Measurements from ENCODE around the gene SMARCA4.

Gene SMARCA4

DNA sequence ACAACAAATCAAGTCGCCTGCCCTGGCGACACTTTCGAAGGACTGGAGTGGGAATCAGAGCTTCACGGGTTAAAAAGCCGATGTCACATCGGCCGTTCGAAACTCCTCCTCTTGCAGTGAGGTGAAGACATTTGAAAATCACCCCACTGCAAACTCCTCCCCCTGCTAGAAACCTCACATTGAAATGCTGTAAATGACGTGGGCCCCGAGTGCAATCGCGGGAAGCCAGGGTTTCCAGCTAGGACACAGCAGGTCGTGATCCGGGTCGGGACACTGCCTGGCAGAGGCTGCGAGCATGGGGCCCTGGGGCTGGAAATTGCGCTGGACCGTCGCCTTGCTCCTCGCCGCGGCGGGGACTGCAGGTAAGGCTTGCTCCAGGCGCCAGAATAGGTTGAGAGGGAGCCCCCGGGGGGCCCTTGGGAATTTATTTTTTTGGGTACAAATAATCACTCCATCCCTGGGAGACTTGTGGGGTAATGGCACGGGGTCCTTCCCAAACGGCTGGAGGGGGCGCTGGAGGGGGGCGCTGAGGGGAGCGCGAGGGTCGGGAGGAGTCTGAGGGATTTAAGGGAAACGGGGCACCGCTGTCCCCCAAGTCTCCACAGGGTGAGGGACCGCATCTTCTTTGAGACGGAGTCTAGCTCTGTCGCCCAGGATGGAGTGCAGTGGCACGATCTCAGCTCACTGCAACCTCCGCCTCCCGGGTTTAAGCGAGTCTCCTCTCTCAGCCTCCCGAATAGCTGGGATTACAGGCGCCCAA lies 128.6 kb downstream of the SMARCA4 start, which contains the start of gene LDLR (continued):
- peak; percentile 42 for TF ChIP-seq ZBTB10 (tag by site-specific recombination; IDR thresholded peaks at IDR 0.05)
- TF ChIP-seq, protein P1, sequence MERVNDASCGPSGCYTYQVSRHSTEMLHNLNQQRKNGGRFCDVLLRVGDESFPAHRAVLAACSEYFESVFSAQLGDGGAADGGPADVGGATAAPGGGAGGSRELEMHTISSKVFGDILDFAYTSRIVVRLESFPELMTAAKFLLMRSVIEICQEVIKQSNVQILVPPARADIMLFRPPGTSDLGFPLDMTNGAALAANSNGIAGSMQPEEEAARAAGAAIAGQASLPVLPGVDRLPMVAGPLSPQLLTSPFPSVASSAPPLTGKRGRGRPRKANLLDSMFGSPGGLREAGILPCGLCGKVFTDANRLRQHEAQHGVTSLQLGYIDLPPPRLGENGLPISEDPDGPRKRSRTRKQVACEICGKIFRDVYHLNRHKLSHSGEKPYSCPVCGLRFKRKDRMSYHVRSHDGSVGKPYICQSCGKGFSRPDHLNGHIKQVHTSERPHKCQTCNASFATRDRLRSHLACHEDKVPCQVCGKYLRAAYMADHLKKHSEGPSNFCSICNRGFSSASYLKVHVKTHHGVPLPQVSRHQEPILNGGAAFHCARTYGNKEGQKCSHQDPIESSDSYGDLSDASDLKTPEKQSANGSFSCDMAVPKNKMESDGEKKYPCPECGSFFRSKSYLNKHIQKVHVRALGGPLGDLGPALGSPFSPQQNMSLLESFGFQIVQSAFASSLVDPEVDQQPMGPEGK (tag by site-specific recombination; IDR thresholded peaks at IDR 0.05) = peak; percentile 65; the same call in 1 of the 2 replicates
- no peak for TF ChIP-seq ZNF214 (tag by site-specific recombination; IDR thresholded peaks at IDR 0.05; ENCODE audit: borderline replicate concordance)
- peak; percentile 26; the same call in 1 of the 2 replicates for TF ChIP-seq ZEB2 (tag by site-specific recombination; IDR thresholded peaks at IDR 0.05)
- no peak for TF ChIP-seq HOXC10 (CRISPR knock-in tag; IDR thresholded peaks at IDR 0.05)
- TF ChIP-seq PRDM10 (tag by site-specific recombination; IDR thresholded peaks at IDR 0.05) = peak; percentile 75
- no peak for TF ChIP-seq ZNF362 (tag by site-specific recombination; IDR thresholded peaks at IDR 0.05)
- no peak; the same call in 1 of the 2 replicates for TF ChIP-seq ZNF561 (tag by site-specific recombination; IDR thresholded peaks at IDR 0.05; ENCODE audit: borderline replicate concordance)
- no peak for TF ChIP-seq ZNF610 (tag by site-specific recombination; IDR thresholded peaks at IDR 0.05; ENCODE audit: borderline replicate concordance)
- no peak for TF ChIP-seq ZNF112 (tag by site-specific recombination; IDR thresholded peaks at IDR 0.05)
- TF ChIP-seq, protein P2, sequence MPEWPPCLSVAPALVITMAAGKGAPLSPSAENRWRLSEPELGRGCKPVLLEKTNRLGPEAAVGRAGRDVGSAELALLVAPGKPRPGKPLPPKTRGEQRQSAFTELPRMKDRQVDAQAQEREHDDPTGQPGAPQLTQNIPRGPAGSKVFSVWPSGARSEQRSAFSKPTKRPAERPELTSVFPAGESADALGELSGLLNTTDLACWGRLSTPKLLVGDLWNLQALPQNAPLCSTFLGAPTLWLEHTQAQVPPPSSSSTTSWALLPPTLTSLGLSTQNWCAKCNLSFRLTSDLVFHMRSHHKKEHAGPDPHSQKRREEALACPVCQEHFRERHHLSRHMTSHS (tag by site-specific recombination; IDR thresholded peaks at IDR 0.05) = no peak
- TF ChIP-seq SCRT1 (tag by site-specific recombination; IDR thresholded peaks at IDR 0.05; ENCODE audit: borderline replicate concordance) = no peak
- TF ChIP-seq ZNF280C (tag by site-specific recombination; IDR thresholded peaks at IDR 0.05) = no peak
- TF ChIP-seq ZNF768 (tag by site-specific recombination; IDR thresholded peaks at IDR 0.05) = no peak
- no peak; the same call in 1 of the 2 replicates for TF ChIP-seq ZNF623 (tag by site-specific recombination; IDR thresholded peaks at IDR 0.05)
- TF ChIP-seq ZNF677 (tag by site-specific recombination; IDR thresholded peaks at IDR 0.05) = no peak
- no peak for TF ChIP-seq ZNF132 (tag by site-specific recombination; IDR thresholded peaks at IDR 0.05; ENCODE audit: borderline replicate concordance)
- TF ChIP-seq ZNF837 (tag by site-specific recombination; IDR thresholded peaks at IDR 0.05) = no peak
- TF ChIP-seq ZSCAN5A (tag by site-specific recombination; IDR thresholded peaks at IDR 0.05) = no peak
- peak; percentile 57; the same call in 1 of the 2 replicates for TF ChIP-seq ZNF121 (tag by site-specific recombination; IDR thresholded peaks at IDR 0.05)
- TF ChIP-seq ZNF292 (tag by site-specific recombination; IDR thresholded peaks at IDR 0.05; ENCODE audit: borderline replicate concordance, low read depth) = no peak
- TF ChIP-seq, protein P3, sequence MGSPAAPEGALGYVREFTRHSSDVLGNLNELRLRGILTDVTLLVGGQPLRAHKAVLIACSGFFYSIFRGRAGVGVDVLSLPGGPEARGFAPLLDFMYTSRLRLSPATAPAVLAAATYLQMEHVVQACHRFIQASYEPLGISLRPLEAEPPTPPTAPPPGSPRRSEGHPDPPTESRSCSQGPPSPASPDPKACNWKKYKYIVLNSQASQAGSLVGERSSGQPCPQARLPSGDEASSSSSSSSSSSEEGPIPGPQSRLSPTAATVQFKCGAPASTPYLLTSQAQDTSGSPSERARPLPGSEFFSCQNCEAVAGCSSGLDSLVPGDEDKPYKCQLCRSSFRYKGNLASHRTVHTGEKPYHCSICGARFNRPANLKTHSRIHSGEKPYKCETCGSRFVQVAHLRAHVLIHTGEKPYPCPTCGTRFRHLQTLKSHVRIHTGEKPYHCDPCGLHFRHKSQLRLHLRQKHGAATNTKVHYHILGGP (tag by site-specific recombination; IDR thresholded peaks at IDR 0.05) = no peak

Data from HEK293 (cell line).